GM19438 (cell line): ENCODE results near the gene OTOR.

Experiments
- ATAC-seq: cut with Tn5 transposase; IDR thresholded peaks from one replicate; pipeline ENCODE4 v1.9.1; 2021; ENCODE audit warnings: low read depth; ENCODE audit not compliant: unreplicated experiment

Gene OTOR

GRCh38 chr20:16748308-16748900 lies at the start of gene OTOR:
Gene OTOR (plus strand): TSS chr20:16748358. CDS start chr20:16748402, 44 bp downstream.
- ATAC-seq = no peak

GRCh38 chr20:16699293-16699692 lies 48.9 kb upstream of the OTOR start:
- no peak for ATAC-seq

- ATAC-seq = no peak
Measured at GRCh38 chr20:16701296-16701695, 46.9 kb upstream of the OTOR start.

- ATAC-seq = no peak
Measured at GRCh38 chr20:16703570-16703969, 44.6 kb upstream of the OTOR start.

GRCh38 chr20:16707674-16708073 lies 40.5 kb upstream of the OTOR start:
- ATAC-seq = no peak

- ATAC-seq = no peak
Measured at GRCh38 chr20:16708602-16709001, 39.6 kb upstream of the OTOR start.

- ATAC-seq = no peak
Measured at GRCh38 chr20:16709017-16709416, 39.1 kb upstream of the OTOR start.

- ATAC-seq = peak; percentile 52
Measured at GRCh38 chr20:16710781-16711180, 37.4 kb upstream of the OTOR start.

- no peak for ATAC-seq
Measured at GRCh38 chr20:16711661-16712258, 36.4 kb upstream of the OTOR start.

GRCh38 chr20:16712511-16712947 lies 35.6 kb upstream of the OTOR start:
- ATAC-seq = no peak

- ATAC-seq = no peak
Measured at GRCh38 chr20:16713066-16713465, 35.1 kb upstream of the OTOR start.

- no peak for ATAC-seq
Measured at GRCh38 chr20:16714242-16714641, 33.9 kb upstream of the OTOR start.

- ATAC-seq = no peak
Measured at GRCh38 chr20:16714751-16715150, 33.4 kb upstream of the OTOR start.

GRCh38 chr20:16719421-16719820 lies 28.7 kb upstream of the OTOR start:
- ATAC-seq = no peak

- ATAC-seq = no peak
Measured at GRCh38 chr20:16729080-16729479, 19.1 kb upstream of the OTOR start.

- ATAC-seq = peak; percentile 98
Measured at GRCh38 chr20:16729565-16730460, 18.3 kb upstream of the OTOR start, which contains the start of gene SNRPB2. Gene SNRPB2 (plus strand): TSS chr20:16730026. CDS start chr20:16731703, 1,677 bp downstream.

- ATAC-seq = no peak
Measured at GRCh38 chr20:16732506-16733152, 15.5 kb upstream of the OTOR start.

- ATAC-seq = no peak
Measured at GRCh38 chr20:16740365-16741072, 7.6 kb upstream of the OTOR start.

- ATAC-seq = no peak
Measured at GRCh38 chr20:16744178-16744807, 3.9 kb upstream of the OTOR start.

- no peak for ATAC-seq
Measured at GRCh38 chr20:16745204-16745603, 3.0 kb upstream of the OTOR start.
